ENCODE measurements around the gene TBX5. TPM values are rescaled to one million over a fixed set of nuclear protein-coding genes. Genes with fewer than 3 reads are reported as not detected.

TBX5 gene
- total RNA-seq, 1 experiment from 2014 or later: not detected

DNA sequence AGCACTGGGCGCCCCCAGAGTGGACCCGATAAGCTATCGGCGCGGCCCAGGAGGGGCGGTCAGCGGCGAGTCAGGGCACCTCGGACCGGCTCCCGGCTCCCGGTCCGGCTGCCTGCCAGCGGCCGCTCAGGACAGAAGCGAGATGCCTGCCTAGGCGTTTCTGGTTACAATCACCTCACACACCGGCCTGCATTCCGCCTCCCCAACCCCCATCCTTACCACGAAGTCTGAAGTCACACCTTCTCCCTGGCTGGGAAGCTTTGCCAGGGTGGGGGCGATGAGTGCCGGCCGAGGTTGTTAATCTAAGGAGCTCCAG lies 42.6 kb upstream of the TBX5 start:
- CTCF ChIA-PET: no interaction called here
- no peak for DNase-seq
- H3K27me3 Mint-ChIP-seq (ENCODE audit: unreplicated experiment): peaks cover 16% of the 10 kb centered on the region
- H3K9me3 Mint-ChIP-seq (ENCODE audit: low read depth, unreplicated experiment): peaks cover 6% of the 10 kb centered on the region
- no peaks in the 10 kb centered on the region for H3K36me3 Mint-ChIP-seq (ENCODE audit: insufficient read depth, unreplicated experiment)
- no peaks in the 10 kb centered on the region for H3K4me1 Mint-ChIP-seq (ENCODE audit: low read depth, unreplicated experiment)
- TF ChIP-seq, protein P1, sequence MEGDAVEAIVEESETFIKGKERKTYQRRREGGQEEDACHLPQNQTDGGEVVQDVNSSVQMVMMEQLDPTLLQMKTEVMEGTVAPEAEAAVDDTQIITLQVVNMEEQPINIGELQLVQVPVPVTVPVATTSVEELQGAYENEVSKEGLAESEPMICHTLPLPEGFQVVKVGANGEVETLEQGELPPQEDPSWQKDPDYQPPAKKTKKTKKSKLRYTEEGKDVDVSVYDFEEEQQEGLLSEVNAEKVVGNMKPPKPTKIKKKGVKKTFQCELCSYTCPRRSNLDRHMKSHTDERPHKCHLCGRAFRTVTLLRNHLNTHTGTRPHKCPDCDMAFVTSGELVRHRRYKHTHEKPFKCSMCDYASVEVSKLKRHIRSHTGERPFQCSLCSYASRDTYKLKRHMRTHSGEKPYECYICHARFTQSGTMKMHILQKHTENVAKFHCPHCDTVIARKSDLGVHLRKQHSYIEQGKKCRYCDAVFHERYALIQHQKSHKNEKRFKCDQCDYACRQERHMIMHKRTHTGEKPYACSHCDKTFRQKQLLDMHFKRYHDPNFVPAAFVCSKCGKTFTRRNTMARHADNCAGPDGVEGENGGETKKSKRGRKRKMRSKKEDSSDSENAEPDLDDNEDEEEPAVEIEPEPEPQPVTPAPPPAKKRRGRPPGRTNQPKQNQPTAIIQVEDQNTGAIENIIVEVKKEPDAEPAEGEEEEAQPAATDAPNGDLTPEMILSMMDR (IDR thresholded peaks at IDR 0.05; ENCODE audit: unreplicated experiment): no peak
- no peak overlapping the region for H3K4me3 Mint-ChIP-seq (ENCODE audit: low read depth, unreplicated experiment)
- no TSS peak for BruUV-seq (replicated peaks)
- no peak overlapping the region for H3K27ac Mint-ChIP-seq (ENCODE audit: unreplicated experiment)
- intact Hi-C loops (cut with micrococcal nuclease; ENCODE audit: unreplicated experiment): no loop called here

DNA sequence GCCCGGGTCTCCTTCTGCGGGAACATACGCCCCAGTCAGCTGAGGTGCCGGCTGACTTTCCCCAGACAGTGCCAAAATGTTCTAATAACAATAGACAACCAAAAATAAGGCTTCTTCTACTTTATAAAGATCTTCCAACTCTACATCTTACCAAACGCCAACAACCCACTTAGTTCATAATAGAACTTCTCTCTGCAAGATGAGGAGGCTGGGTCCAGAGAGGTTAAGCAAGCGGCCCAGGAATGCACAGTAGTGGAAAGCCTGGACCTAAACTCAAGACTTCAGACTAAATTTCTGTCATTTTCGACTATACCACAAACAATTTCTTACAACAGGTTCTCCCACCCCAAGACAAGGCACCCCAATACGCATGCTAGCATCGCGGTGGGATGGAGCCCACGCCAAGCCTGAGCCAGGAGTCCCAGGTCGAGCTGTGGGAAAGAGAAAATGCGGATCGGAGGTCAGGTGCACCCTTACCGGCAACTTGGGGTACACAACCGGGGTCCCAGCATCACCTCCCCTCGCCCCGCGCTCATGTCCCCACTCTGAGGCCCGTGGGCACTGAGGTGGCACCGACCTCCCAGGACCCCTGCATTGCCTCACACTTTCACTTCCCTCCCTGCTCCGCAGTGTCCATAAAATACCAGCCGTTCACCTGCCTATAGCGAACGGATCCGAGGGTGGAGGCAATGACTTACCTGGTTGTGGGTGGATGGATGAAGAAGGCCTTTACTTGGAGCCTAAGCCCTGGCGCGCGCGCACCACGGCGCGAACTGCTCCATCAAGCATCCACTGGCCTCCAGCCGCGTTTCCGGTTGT lies 42.1 kb upstream of the TBX5 start:
- H3K4me3 Mint-ChIP-seq (ENCODE audit: low read depth, unreplicated experiment): no peak overlapping the region
- H3K27ac Mint-ChIP-seq (ENCODE audit: unreplicated experiment): no peak overlapping the region
- peaks cover 6% of the 10 kb centered on the region for H3K9me3 Mint-ChIP-seq (ENCODE audit: low read depth, unreplicated experiment)
- no TSS peak for BruUV-seq (replicated peaks)
- no peak for DNase-seq
- no peaks in the 10 kb centered on the region for H3K36me3 Mint-ChIP-seq (ENCODE audit: insufficient read depth, unreplicated experiment)
- CTCF ChIA-PET: no interaction called here
- H3K4me1 Mint-ChIP-seq (ENCODE audit: low read depth, unreplicated experiment): no peaks in the 10 kb centered on the region
- peaks cover 16% of the 10 kb centered on the region for H3K27me3 Mint-ChIP-seq (ENCODE audit: unreplicated experiment)
- TF ChIP-seq, protein P1 (IDR thresholded peaks at IDR 0.05; ENCODE audit: unreplicated experiment): no peak
- intact Hi-C loops (cut with micrococcal nuclease; ENCODE audit: unreplicated experiment): no loop called here

DNA sequence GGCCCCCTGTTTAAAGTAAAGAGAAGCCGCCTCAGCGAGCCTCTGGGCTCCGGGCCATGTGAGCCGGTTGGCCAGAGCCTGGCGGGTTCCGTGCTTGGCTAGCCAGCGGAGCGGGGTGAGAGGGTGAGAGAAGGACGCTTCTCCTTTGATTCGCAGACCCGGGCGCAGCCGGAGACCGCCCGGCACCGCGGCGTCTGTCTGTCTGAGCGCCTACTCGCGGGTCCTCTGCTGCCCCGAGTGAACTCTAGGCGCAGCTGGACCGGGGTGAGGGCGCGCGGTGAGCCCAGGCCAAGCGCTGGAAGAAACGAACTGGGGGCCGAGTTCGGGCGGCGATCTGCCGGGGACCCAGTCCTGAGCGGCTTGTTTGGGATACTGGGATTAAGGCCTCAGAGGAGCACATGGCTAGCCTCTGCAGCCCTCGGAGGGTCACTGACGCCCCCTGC lies 41.4 kb upstream of the TBX5 start:
- Mint-ChIP-seq H3K4me1 (ENCODE audit: low read depth, unreplicated experiment) (no peaks in the 10 kb centered on the region), H3K4me3 (ENCODE audit: low read depth, unreplicated experiment) (no peak overlapping the region), H3K9me3 (ENCODE audit: low read depth, unreplicated experiment) (peaks cover 6% of the 10 kb centered on the region), H3K27ac (ENCODE audit: unreplicated experiment) (no peak overlapping the region), H3K27me3 (ENCODE audit: unreplicated experiment) (peaks cover 13% of the 10 kb centered on the region), H3K36me3 (ENCODE audit: insufficient read depth, unreplicated experiment) (no peaks in the 10 kb centered on the region)
- no TSS peak for BruUV-seq (replicated peaks)
- intact Hi-C loops (cut with micrococcal nuclease; ENCODE audit: unreplicated experiment): no loop called here
- TF ChIP-seq, protein P1 (IDR thresholded peaks at IDR 0.05; ENCODE audit: unreplicated experiment): no peak
- DNase-seq: no peak
- CTCF ChIA-PET: no interaction called here

DNA sequence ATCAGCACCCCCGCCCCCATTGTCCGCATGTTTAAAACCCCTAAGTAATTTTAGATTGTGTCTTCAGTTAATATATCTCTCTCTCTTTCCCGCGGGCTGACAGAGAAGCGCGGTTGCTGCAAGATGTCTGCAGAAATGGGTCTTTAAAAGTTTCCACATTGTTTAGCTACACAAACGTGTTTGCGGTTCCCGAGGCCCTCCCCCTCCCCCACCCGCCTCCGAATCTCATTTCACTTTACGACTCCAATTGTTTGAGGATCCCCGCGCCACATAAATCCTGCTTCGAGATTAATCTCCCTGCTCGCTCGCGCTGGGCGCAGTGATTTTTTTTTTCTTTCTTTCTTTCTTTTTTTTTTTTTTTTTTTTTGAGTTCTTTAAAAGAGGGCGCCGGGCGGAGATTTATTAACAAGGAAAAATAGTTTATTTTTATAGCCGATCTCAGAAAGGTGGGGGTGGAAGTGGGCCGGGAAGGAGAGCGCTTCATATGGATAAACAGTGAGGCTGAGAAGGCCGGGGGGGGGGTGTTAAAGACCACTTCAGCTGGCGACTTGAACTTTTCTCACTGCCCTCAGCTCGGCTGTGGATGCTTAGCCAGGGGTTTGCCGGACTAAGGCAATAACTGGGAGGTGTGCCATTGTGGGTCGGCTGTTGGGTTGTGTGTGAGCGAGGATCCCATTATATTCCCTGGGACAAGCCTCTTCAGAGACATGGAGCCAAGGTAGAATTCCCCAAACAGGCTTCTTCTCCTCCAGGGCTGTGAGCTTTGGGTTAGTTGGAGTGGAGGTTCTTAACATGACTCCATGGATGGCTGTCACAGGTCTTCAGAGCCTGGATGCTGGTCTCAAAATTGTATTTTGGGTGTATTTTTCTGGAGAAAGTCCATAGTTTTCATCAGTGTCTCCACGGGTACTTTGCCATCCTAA lies 39.7 kb upstream of the TBX5 start:
- CTCF ChIA-PET: interaction anchor here (1.1 kb wide), 1 partner anchor 1534 kb away, joined by 3 read pairs; no protein-coding TSS in a partner anchor
- DNase-seq: no peak

More for the DNA sequence above, 39.7 kb upstream of the TBX5 start:
- H3K9me3 Mint-ChIP-seq (ENCODE audit: low read depth, unreplicated experiment): no peaks in the 10 kb centered on the region
- intact Hi-C loops (cut with micrococcal nuclease; ENCODE audit: unreplicated experiment): no loop called here
- H3K4me1 Mint-ChIP-seq (ENCODE audit: low read depth, unreplicated experiment): no peaks in the 10 kb centered on the region
- TF ChIP-seq, protein P1 (IDR thresholded peaks at IDR 0.05; ENCODE audit: unreplicated experiment): no peak
- H3K27me3 Mint-ChIP-seq (ENCODE audit: unreplicated experiment): no peaks in the 10 kb centered on the region
- no TSS peak for BruUV-seq (replicated peaks)
- H3K4me3 Mint-ChIP-seq (ENCODE audit: low read depth, unreplicated experiment): no peak overlapping the region
- no peaks in the 10 kb centered on the region for H3K36me3 Mint-ChIP-seq (ENCODE audit: insufficient read depth, unreplicated experiment)
- no peak overlapping the region for H3K27ac Mint-ChIP-seq (ENCODE audit: unreplicated experiment)

Data from Calu3 (cell line).